HG02852 (cell line): ENCODE measurements around the gene REPIN1.

Source experiments
- ATAC-seq: cut with Tn5 transposase; IDR thresholded peaks from one replicate; pipeline ENCODE4 v1.9.1; 2021; ENCODE audit warnings: mild to moderate bottlenecking, moderate library complexity; ENCODE audit not compliant: unreplicated experiment

REPIN1 gene

GRCh38 chr7:150420242-150420641 is 51.6 kb downstream of the REPIN1 start:
- ATAC-seq, result no peak

GRCh38 chr7:150420987-150421674 is 52.5 kb downstream of the REPIN1 start:
- ATAC-seq, result peak; percentile 97

GRCh38 chr7:150421831-150422230 is 53.2 kb downstream of the REPIN1 start:
- ATAC-seq, result no peak
